Fibroblast of gingiva (primary cell): ENCODE data around the gene GDPD5.
A peak's percentile ranks its signal among the peaks of the same experiment; 100 is the strongest.
"Not testable (repeated sequence)": the region's sequence is repeated elsewhere in the genome, so short reads cannot be mapped to it uniquely, and the experiment has no call there.

Source experiments
- DNase-seq: peaks from one replicate; pipeline ENCODE4 v3.0.0-alpha.2; 2011; ENCODE audit warnings: low read depth

The GDPD5 gene

DNA sequence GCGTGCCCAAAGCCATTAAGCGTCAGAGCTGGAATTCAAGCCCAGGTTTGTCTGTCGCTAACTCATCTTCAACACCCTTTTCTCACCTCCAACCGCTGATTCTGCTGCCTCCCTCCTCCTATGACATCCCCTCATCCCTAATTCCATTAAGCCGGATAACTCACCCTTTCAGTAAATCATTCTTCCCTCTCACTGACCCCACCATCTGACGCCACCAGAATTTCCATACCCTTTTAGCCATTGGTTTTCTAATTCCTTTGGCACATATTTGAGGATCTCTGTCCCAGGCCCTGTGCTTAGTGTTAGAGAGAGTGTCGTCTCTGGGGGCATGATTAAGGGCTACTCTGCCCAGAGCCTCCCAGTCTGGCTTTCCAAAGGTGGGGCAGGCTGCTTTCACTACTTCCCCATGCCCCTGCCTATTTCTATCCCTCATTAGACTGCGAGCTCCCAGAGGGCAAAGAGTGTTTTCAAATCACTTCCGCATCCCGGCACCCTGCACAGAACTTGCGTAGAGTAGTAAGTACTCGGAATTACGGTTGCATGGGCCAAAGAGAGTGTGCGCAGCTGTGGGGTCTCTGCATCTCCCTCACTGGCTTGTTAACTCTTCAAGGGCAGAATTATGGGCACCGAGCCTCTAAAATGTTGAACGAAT, 96.6 kb downstream of the GDPD5 start:
- no peak for DNase-seq

- DNase-seq, result peak; percentile 80
Measured at GRCh38 chr11:75428281-75428724, 97.4 kb downstream of the GDPD5 start.

- no peak for DNase-seq
Measured at GRCh38 chr11:75427181-75427580, 98.6 kb downstream of the GDPD5 start.

DNA sequence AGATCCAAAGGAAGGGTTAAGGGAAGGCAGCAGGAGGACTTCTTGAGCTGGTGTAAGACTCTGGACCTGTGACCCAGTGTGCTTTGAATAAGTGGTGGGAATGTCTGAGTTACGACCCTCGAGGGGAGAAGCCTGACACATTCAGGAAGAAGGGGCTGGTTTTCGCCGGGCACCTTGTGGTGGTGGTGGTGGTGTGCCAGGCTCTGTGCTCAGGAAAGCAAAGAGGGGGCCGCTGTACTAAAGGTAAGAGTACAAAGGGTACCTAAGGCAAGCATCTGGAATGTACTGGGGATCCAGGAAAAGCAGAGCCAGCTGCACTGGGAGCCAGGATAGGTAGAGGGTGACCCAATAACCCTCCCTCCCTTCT, 99.0 kb downstream of the GDPD5 start:
- DNase-seq, result no peak

DNA sequence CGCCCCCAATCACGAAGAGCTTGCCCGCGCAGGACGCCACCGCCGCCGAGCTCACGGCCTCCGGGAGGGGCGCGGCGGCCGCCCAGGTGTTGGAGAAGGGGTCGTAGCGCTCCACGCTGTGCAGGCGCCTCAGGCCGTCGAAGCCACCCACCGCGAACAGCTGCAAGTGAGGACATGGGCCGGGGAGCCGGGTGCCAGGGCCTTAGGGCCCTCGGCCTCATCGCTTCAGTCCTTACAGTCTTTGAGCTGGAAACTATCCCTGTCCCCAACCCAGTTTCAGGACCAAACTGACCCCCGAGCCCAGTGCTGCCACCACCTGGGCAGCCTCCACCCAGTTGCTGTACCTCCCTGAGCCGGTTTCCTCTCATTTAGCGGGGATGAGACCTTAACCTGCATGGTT, 100.3 kb downstream of the GDPD5 start:
- DNase-seq, result no peak

GRCh38 chr11:75424396-75424795, 101.3 kb downstream of the GDPD5 start:
- no peak for DNase-seq

GRCh38 chr11:75423721-75424120, 102.0 kb downstream of the GDPD5 start:
- no peak for DNase-seq

- no peak for DNase-seq
Measured at GRCh38 chr11:75422248-75423231, 103.2 kb downstream of the GDPD5 start.

- no peak for DNase-seq
Measured at GRCh38 chr11:75421902-75422247, 103.9 kb downstream of the GDPD5 start.

GRCh38 chr11:75421035-75421602, 104.6 kb downstream of the GDPD5 start:
- DNase-seq, result no peak

GRCh38 chr11:75420224-75421034, 105.3 kb downstream of the GDPD5 start:
- DNase-seq, result no peak

DNA sequence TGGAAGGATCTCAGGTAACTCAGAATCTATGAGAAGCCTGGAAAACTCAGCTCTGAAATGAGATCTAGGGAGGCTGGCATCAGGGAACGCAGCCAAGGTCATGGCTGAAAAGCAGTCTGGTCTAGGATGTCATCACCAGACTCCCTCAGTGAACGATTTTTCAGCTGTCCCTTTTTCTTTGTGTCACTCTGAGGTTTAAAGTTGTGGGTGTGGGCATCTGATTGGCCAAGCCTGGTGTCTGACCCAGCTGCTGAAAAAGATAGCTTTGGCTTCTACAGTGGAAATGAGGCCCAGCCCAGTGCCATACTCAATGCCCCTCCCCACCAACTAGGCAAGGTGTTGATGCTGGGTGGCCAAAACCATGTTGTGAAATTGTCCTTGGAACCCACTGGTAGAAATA, 111.9 kb downstream of the GDPD5 start:
- DNase-seq, result no peak

GRCh38 chr11:75413146-75413545, 112.6 kb downstream of the GDPD5 start:
- DNase-seq, result not testable (repeated sequence)

GRCh38 chr11:75409971-75410370, 115.8 kb downstream of the GDPD5 start:
- not testable (repeated sequence) for DNase-seq

- no peak for DNase-seq
Measured at GRCh38 chr11:75408957-75409219, 116.9 kb downstream of the GDPD5 start.

DNA sequence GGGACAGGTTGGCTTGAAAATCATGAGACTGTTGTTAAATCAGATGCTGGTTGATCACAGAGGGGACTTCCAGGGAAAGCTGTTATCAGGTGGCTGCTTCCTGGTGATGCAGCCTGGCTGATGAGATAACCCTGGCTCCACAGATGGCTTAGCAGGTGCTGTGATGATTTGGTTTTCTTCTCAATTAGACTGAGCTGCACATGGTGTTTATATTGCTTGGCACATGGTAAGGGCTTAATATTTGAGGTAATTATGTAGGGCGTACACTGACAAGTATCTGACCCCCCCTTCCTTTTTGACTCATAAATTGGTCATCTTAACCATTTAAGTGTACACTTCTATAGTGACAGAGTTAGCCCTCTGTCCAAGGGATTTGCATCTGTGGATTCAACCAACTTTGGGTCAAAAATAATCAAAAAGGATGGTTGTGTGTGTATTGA, 119.4 kb downstream of the GDPD5 start:
- no peak for DNase-seq

DNA sequence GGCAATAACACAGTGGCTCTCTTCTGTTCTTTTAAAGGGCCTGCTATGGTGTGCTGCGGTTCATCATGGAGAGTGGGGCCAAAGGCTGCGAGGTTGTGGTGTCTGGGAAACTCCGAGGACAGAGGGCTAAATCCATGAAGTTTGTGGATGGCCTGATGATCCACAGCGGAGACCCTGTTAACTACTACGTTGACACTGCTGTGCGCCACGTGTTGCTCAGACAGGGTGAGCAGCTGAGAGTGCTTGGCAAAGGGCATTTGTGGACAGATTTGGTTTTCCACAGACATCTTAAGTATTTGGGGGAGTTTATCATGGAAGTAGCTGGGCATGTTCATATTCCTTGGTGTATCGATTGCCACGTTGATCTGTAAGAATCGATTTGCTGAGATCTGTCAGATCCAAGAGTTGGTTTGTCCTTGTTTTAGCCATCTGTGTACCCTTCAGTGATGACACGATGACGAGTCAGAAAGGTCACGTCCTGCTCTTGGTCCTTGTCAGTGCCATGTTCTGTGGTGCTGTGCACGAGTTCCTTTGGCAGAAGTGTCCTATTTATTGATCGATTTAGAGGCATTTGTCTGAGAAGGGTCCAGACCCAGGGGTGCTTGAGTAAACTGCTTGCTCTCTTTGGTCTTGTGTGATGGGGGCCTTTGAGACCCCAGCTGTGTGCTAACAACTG, 121.6 kb downstream of the GDPD5 start:
- DNase-seq, result no peak

DNA sequence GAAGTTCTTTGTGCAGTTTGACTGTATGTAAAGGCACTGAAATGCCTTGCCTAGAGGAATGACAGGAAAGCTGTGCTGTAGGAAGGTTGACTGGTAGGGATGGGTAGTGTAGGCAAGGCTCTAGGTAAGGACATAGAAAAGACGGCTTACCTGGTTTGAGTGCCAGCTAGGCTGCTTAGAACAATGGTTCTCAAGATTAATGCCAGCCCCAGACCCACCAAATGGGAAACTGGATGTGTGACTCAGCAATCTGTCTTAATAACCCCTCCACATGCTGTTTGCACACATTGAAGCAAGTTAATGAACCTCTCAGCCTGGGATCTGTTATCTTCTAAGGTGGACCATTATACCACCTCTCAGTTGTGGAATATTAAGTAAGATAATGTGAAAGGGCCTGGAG, 122.7 kb downstream of the GDPD5 start:
- DNase-seq, result no peak

DNA sequence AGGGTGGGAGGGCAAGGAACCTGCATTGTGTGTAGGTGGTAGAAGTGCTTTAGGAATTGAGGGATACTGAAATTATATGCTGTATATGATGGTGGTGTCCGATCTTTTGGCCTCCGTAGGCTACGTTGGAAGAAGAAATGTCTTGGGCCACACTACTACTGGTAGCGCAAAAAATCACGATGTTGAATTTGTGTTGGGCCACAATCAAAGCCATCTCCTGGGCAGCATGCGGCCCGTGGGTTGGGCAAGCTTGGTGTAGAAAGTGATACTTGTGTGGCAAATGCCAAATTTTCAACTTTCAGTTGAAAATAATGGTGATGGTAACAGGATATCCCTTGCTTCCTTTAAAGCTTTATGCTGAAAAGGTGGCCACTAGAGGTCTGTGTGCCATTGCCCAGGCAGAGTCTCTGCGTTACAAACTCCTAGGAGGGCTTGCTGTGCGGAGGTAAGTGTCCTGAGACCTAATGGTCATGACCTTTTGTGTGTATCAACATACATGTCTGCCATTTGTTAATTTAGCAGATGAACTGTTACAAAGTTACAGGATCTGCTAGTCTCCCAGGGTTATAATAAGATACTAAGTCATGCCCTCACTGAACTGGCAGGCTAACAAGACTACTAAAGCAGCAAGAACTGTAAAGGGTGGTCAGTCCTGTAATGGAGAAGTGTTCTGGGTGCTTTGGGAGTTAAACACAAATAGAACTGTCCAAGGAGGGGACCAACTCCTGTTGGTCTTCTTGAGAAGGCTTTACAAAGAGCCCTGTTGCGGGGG, 123.6 kb downstream of the GDPD5 start:
- DNase-seq, result peak; percentile 52

DNA sequence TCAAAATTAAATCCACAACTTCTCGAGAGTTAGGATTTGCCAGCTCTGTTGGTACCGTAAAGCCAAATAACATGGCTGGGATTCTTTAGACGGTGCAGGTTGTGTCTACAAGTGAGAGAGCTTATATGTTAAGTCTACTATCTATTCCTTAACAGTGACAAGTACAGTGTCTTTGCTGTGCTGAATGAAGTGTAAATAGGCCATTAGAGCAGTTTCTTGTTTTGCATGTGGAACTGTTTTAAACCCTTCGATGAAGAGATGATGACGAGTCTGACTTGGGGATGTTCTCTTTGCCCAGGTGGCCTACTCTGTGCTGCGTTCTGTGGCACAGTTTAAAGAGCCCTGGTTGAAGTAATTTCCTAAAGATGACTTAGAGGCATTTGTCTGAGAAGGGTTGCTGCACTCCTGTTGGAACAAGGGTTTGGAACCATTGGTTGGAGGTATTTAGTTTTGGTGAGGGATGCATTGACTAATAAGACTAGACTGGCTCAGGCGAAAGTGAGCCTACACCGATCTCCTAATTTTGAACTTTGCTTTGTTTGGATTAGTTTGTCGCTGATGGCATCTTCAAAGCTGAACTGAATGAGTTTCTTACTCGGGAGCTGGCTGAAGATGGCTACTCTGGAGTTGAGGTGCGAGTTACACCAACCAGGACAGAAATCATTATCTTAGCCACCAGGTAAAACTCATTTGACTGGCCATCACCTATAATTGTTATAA, 125.4 kb downstream of the GDPD5 start:
- no peak for DNase-seq
